ENCODE measurements around the gene TSKU. TPM values are rescaled to one million over a fixed set of nuclear protein-coding genes. Genes with fewer than 3 reads are reported as not detected.

Gene TSKU
- total RNA-seq, 4 donors from 2014 or later = 140 to 385 (median 202) TPM

- WGBS, 2 donors = 90 to 92% methylated on average over 5 of the region's 5 CpGs
- Histone ChIP-seq H3K27me3 (no peaks in the 10 kb centered on the region), H3K4me3 (no peak overlapping the region), H3K4me1 (peaks cover 0 to 52% (median 12%) of the 10 kb centered on the region in 4 donors), H3K9me3 (no peaks in the 10 kb centered on the region), H3K27ac (peak overlapping the region in 1 of 4 donors; percentile 8), H3K36me3 (no peaks in the 10 kb centered on the region)
- no peak for DNase-seq (ENCODE audit: low spot score in 2 of 2)
- no peak for TF ChIP-seq CTCF (IDR thresholded peaks at IDR 0.05)
- TF ChIP-seq POLR2A (IDR thresholded peaks at IDR 0.05) = no peak
- TF ChIP-seq EP300 (IDR thresholded peaks at IDR 0.05) = no peak
Measured at GRCh38 chr11:76762867-76763572, 20.1 kb upstream of the TSKU start.

- WGBS, 2 donors = 12 to 15% methylated on average over 5 of the region's 5 CpGs
- no peak for DNase-seq (ENCODE audit: low spot score in 2 of 2)
- Histone ChIP-seq H3K27me3 (no peaks in the 10 kb centered on the region), H3K9me3 (no peaks in the 10 kb centered on the region), H3K4me3 (no peak overlapping the region), H3K27ac (peak overlapping the region in 1 of 4 donors; percentile 8), H3K4me1 (peaks cover 0 to 59% (median 16%) of the 10 kb centered on the region in 4 donors), H3K36me3 (no peaks in the 10 kb centered on the region)
- TF ChIP-seq POLR2A (IDR thresholded peaks at IDR 0.05) (no peak), EP300 (IDR thresholded peaks at IDR 0.05) (peak in 1 of 2 donors; percentile 39)
Measured at GRCh38 chr11:76763573-76764346, 19.4 kb upstream of the TSKU start.

GRCh38 chr11:76764941-76765665 is 18.1 kb upstream of the TSKU start:
- Histone ChIP-seq H3K4me1 (peaks cover 0 to 73% (median 24%) of the 10 kb centered on the region in 4 donors), H3K27me3 (no peaks in the 10 kb centered on the region), H3K27ac (peak overlapping the region in 1 of 4 donors; percentile 84), H3K4me3 (no peak overlapping the region), H3K9me3 (no peaks in the 10 kb centered on the region), H3K36me3 (no peaks in the 10 kb centered on the region)
- no peak for TF ChIP-seq POLR2A (IDR thresholded peaks at IDR 0.05)
- 82 to 91% methylated on average over 10 of the region's 10 CpGs for WGBS, 2 donors
- DNase-seq (ENCODE audit: low spot score in 2 of 2) = no peak

- H3K36me3 ChIP-seq = no peaks in the 10 kb centered on the region
- WGBS, 2 donors = 59 to 63% methylated on average over 5 of the region's 5 CpGs
- H3K9me3 ChIP-seq = no peaks in the 10 kb centered on the region
- no peak for DNase-seq (ENCODE audit: low spot score in 2 of 2)
- no peak overlapping the region for H3K4me3 ChIP-seq
- H3K27ac ChIP-seq = peak overlapping the region in 3 of 4 donors; percentile 9 to 84 (median 57)
- H3K27me3 ChIP-seq = no peaks in the 10 kb centered on the region
- H3K4me1 ChIP-seq = peaks cover 0 to 80% (median 26%) of the 10 kb centered on the region in 4 donors
- TF ChIP-seq CTCF (IDR thresholded peaks at IDR 0.05) = no peak
- TF ChIP-seq EP300 (IDR thresholded peaks at IDR 0.05) = peak in 1 of 2 donors; percentile 52
- no peak for TF ChIP-seq POLR2A (IDR thresholded peaks at IDR 0.05)
Measured at GRCh38 chr11:76765863-76766350, 17.2 kb upstream of the TSKU start.

GRCh38 chr11:76766521-76766920 is 16.6 kb upstream of the TSKU start:
- 81 to 96% methylated on average over 6 of the region's 6 CpGs for WGBS, 2 donors
- H3K9me3 ChIP-seq = no peaks in the 10 kb centered on the region

More at GRCh38 chr11:76766521-76766920, 16.6 kb upstream of the TSKU start:
- no peak overlapping the region for H3K4me3 ChIP-seq
- DNase-seq (ENCODE audit: low spot score in 2 of 2) = no peak
- peak overlapping the region; percentile 9 to 84 (median 50) for H3K27ac ChIP-seq
- no peaks in the 10 kb centered on the region for H3K27me3 ChIP-seq
- TF ChIP-seq CTCF (IDR thresholded peaks at IDR 0.05) = no peak
- TF ChIP-seq EP300 (IDR thresholded peaks at IDR 0.05) = no peak
- TF ChIP-seq POLR2A (IDR thresholded peaks at IDR 0.05) = no peak
- H3K36me3 ChIP-seq = no peaks in the 10 kb centered on the region
- peaks cover 0 to 86% (median 32%) of the 10 kb centered on the region in 4 donors for H3K4me1 ChIP-seq
